GM12873 (cell line): ENCODE measurements around the gene FNDC11.

Source experiments
- CTCF ChIP-seq: IDR thresholded peaks from 2 replicates; pipeline ENCODE4 v1.5.1; 2012; ENCODE audit warnings: low read depth, mild to moderate bottlenecking, moderate library complexity, low read length, control low read depth; ENCODE audit not compliant: insufficient read depth; ENCODE audit errors: missing control alignments

Gene FNDC11

DNA sequence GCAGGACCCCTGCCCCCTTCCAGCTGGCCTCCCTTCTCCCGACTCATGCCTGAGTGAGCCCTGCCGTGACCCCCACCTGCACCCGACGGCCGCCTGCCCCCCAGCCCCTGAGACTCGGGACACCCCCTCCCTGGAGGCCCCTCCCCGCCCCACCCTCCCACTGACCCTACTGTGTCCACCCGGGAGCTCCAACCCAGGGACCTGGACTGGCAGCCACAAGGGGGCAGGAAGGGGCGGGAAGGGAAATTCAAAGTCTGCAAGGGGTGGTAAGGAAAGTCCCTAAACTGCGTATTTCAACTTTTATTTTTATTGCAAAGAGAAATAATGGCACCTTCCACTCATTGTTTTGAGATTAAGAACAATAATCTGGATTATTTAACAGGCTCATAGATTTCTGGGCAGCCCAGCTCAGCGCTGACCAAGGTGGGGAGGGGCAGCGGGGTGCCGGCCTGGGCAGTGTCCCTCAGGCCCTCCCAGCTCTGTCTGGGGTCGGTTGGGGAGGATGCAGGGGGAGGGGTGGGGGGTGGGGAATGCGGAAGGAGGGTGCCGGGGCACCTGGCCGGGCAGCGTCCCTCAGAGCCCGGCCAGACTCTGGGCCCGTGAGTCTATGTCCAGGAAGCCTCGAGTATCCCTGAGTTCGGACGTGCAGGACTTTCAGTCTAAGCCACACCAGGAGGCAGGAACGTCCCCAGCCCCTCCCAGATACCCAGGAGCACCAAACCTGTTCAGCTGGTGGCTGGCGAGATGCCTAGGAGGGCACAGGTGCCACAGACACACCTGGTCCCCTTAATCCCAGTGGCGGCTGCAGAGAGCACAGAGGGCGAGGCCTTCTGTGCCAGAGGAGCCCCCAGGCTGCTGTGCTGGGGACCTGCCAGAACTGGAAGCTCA lies 15.5 kb upstream of the FNDC11 start:
- no peak for TF ChIP-seq CTCF

- no peak for TF ChIP-seq CTCF
Observed at GRCh38 chr20:63539092-63539430, 14.9 kb upstream of the FNDC11 start.

GRCh38 chr20:63539441-63540370 lies 14.3 kb upstream of the FNDC11 start:
- no peak for TF ChIP-seq CTCF

DNA sequence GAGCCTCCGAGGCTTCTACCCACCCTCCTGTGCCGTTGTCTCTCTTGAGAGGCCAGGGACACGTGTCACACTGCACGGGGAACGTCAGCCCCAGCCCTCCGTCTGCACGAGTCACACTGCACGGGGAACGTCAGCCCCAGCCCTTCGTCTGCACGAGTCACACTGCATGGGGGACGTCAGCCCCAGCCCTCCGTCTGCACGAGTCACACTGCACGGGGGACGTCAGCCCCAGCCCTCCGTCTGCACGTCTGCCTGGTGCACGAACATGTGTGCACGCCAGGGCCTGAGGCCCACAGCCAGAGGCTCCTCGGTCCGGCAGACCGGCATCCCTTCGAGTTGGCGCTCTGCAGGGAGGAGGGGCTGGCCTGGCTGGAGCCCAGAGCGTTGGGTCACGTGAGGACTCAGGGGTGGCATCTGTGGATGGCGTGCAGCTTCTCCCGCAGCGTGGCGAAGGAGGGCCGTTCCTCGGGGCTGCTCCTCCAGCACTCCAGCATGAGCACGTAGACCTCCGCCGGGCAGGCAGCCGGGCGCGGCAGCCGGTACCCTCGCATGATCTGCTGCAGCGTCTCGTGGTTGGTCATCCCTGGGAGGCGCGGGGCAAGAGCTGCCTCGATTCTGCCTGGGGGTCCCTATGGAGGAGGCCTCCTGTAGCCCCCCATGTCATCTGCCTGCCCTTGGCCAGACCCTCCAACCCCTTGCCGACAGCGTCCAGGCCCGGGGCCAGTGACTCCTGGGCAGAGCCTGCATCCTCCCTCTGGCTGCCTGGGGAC lies 13.4 kb upstream of the FNDC11 start:
- TF ChIP-seq CTCF: no peak

- TF ChIP-seq CTCF: no peak
Observed at GRCh38 chr20:63541371-63541770, 12.6 kb upstream of the FNDC11 start.

DNA sequence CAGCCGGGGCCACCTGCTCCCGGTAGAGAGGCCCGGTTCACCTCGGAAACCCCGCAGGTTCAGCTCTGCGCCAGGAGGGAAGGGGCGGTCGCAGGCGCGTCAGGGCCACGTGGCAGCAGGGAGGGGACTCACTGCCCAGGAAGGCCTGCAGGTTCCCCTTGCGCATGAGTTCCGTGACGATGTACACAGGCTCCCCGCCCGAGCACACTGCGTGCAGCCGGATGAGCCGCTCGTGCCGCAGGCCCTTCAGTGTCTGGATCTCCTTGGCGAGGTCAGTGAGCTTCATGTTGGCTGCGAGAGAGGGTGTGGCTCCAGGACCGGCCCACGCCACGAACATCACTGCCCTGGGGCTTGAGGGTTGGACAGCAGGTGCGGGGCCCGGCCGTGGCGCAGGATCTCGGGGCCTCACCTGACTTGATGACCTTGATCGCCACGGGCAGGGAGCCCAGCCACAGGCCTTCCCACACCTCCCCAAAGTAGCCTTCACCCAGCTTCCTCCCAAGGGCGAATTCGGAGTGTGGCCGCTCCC lies 11.9 kb upstream of the FNDC11 start:
- TF ChIP-seq CTCF: no peak
